HEK293 (cell line): ENCODE results near the gene TOR2A.

Experiments used
- CTCF ChIP-seq: fragments of 450-650 bp; formaldehyde crosslinking; IDR thresholded peaks from 2 replicates; pipeline ENCODE4 v1.5.1; 2016; ENCODE audit warnings: missing biosample characterization, missing genetic modification characterization
- GLI2 ChIP-seq: fragments of 450-650 bp; formaldehyde crosslinking; IDR thresholded peaks from 2 replicates; pipeline ENCODE4; 2017; ENCODE audit warnings: missing biosample characterization, missing genetic modification characterization, low read depth, borderline replicate concordance
- SALL2 ChIP-seq: fragments of 450-650 bp; formaldehyde crosslinking; IDR thresholded peaks from 2 replicates; pipeline ENCODE4 v1.5.0; 2017; ENCODE audit warnings: missing biosample characterization, mild to moderate bottlenecking, missing genetic modification characterization, borderline replicate concordance
- ZNF112 ChIP-seq: fragments of 450-650 bp; formaldehyde crosslinking; IDR thresholded peaks from 2 replicates; pipeline ENCODE4 v1.5.0; 2017; ENCODE audit warnings: missing biosample characterization, missing genetic modification characterization
- ZNF174 ChIP-seq: fragments of 450-650 bp; formaldehyde crosslinking; IDR thresholded peaks from 2 replicates; pipeline ENCODE4 v1.5.0; 2017; ENCODE audit warnings: missing biosample characterization, mild to moderate bottlenecking, missing genetic modification characterization
- ZNF423 ChIP-seq: fragments of 450-650 bp; formaldehyde crosslinking; IDR thresholded peaks from 2 replicates; pipeline ENCODE4 v1.5.1; 2016; ENCODE audit warnings: missing biosample characterization, missing genetic modification characterization
- ZNF501 ChIP-seq: fragments of 450-650 bp; formaldehyde crosslinking; IDR thresholded peaks from 2 replicates; pipeline ENCODE4 v1.5.1; 2016; ENCODE audit warnings: missing biosample characterization, missing genetic modification characterization
- ZNF610 ChIP-seq: fragments of 450-650 bp; formaldehyde crosslinking; IDR thresholded peaks from 2 replicates; pipeline ENCODE4 v1.5.1; 2016; ENCODE audit warnings: missing biosample characterization, missing genetic modification characterization, borderline replicate concordance
- ZSCAN30 ChIP-seq: fragments of 450-650 bp; IDR thresholded peaks from 2 replicates; pipeline ENCODE4 v1.5.1; 2018; ENCODE audit warnings: missing biosample characterization, mild to moderate bottlenecking, missing genetic modification characterization, moderate library complexity
- TF ChIP-seq, protein P1 (sequence below): fragments of 450-650 bp; formaldehyde crosslinking; IDR thresholded peaks from 2 replicates; pipeline ENCODE4 v1.5.1; 2016; ENCODE audit warnings: missing biosample characterization, missing genetic modification characterization
- TF ChIP-seq, protein P2 (sequence below): IDR thresholded peaks from 2 replicates; pipeline ENCODE4 v1.6.1; 2011; ENCODE audit warnings: mild to moderate bottlenecking, low read depth, low read length, borderline replicate concordance

GRCh38 chr9:127684576-127684975, 50.5 kb downstream of the TOR2A start:
- TF ChIP-seq CTCF (tag by site-specific recombination) (no peak), ZNF423 (tag by site-specific recombination) (no peak), SALL2 (tag by site-specific recombination) (no peak), ZNF174 (no peak), ZNF501 (tag by site-specific recombination) (no peak), ZNF610 (tag by site-specific recombination) (no peak), ZSCAN30 (no peak), GLI2 (tag by site-specific recombination) (no peak), ZNF112 (no peak)
- TF ChIP-seq, protein P1, sequence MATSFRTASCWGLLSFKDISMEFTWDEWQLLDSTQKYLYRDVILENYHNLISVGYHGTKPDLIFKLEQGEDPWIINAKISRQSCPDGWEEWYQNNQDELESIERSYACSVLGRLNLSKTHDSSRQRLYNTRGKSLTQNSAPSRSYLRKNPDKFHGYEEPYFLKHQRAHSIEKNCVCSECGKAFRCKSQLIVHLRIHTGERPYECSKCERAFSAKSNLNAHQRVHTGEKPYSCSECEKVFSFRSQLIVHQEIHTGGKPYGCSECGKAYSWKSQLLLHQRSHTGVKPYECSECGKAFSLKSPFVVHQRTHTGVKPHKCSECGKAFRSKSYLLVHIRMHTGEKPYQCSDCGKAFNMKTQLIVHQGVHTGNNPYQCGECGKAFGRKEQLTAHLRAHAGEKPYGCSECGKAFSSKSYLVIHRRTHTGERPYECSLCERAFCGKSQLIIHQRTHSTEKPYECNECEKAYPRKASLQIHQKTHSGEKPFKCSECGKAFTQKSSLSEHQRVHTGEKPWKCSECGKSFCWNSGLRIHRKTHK (tag by site-specific recombination): no peak
- TF ChIP-seq, protein P2, sequence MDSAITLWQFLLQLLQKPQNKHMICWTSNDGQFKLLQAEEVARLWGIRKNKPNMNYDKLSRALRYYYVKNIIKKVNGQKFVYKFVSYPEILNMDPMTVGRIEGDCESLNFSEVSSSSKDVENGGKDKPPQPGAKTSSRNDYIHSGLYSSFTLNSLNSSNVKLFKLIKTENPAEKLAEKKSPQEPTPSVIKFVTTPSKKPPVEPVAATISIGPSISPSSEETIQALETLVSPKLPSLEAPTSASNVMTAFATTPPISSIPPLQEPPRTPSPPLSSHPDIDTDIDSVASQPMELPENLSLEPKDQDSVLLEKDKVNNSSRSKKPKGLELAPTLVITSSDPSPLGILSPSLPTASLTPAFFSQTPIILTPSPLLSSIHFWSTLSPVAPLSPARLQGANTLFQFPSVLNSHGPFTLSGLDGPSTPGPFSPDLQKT: no peak
